Progenitor cell of endocrine pancreas (in vitro differentiated cells): ENCODE measurements around the gene SLC25A40. TPM values are rescaled to one million over a fixed set of nuclear protein-coding genes. Genes with fewer than 3 reads are reported as not detected.
"Not testable (repeated sequence)": the region's sequence is repeated elsewhere in the genome, so short reads cannot be mapped to it uniquely, and the experiment has no call there.

Experiments used
- DNase-seq: peaks from one replicate; pipeline ENCODE4 v3.0.0; 2021; ENCODE audit warnings: low spot score; ENCODE audit not compliant: unreplicated experiment
- H3K27ac Mint-ChIP-seq: 2 replicates; pipeline ENCODE4 v1.8.0; 2021; ENCODE audit warnings: mild to moderate bottlenecking, moderate library complexity, mixed read lengths
- H3K27me3 Mint-ChIP-seq: 2 replicates; pipeline ENCODE4 v1.8.0; 2021; ENCODE audit warnings: mixed read lengths
- H3K36me3 Mint-ChIP-seq: 2 replicates; pipeline ENCODE4 v1.8.0; 2022; ENCODE audit warnings: mixed read lengths; ENCODE audit not compliant: insufficient read depth
- H3K4me1 Mint-ChIP-seq: 2 replicates; pipeline ENCODE4 v1.8.0; 2021; ENCODE audit warnings: low read depth, mixed read lengths
- H3K4me3 Mint-ChIP-seq: 2 replicates; pipeline ENCODE4 v1.8.0; 2021; ENCODE audit warnings: low read depth, mild to moderate bottlenecking, moderate library complexity, mixed read lengths
- H3K9me3 Mint-ChIP-seq: 2 replicates; pipeline ENCODE4 v1.8.0; 2021; ENCODE audit warnings: low read depth, mixed read lengths
- total RNA-seq: library from RNA; stranded (reverse); gene quantifications from 2 replicates; pipeline ENCODE4 v1.2.1, GENCODE V29; 2021
- TF ChIP-seq, protein P1 (sequence below): fragments of 200-600 bp; sonication (generic); IDR thresholded peaks from one replicate; pipeline ENCODE4 v1.5.0; 2021; ENCODE audit warnings: antibody characterized with exemption, mild to moderate bottlenecking; ENCODE audit not compliant: unreplicated experiment

The SLC25A40 gene
- total RNA-seq, 1 donor from 2014 or later = 26.8 TPM

DNA sequence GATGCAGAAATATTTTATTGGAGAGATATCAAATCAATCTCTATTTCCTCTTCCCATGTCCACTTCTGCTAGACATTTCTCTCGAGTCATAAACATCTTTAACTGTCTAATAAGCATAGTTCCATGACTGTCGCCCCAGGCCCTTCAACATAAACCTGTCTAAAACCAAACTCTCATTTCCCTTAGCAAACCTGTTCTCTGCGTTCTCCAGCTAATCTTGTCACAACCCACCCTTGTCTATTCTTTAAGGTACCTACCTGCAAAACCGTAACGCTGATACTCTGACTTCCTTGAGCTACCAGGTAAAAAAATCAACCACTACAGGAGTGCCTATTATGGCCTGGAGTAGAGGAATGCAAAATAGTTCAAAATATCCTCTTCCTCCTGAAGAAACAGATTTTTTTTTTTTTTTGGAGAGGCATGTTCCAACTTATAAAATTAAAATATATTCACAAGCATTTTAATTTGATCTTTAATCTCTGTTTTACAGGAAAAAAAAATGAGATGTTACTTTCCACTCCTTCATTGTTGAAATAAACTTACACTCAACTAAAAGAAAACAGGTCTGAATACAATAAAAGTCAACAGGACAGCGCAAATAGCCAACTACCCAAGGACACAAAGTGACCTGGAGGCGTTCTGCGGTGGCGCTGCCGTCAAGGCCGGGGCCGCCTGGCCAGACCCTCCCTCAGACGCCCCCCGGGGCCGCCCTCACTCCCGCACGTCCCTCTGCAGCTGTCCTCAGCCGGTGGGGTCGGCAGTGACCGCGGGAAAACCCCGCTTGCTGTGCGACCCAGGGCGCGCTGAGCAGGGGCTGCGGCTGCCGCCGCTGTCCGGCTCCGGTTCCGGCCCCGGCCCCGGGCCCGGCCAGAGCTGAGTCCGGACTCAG, 765 bp downstream of the SLC25A40 start:
- Mint-ChIP-seq H3K4me1 (peaks cover 22% of the 10 kb centered on the region), H3K9me3 (peaks cover 19% of the 10 kb centered on the region), H3K27me3 (no peaks in the 10 kb centered on the region), H3K27ac (peak overlapping the region; percentile 97), H3K36me3 (peaks cover 26% of the 10 kb centered on the region), H3K4me3 (peak overlapping the region; percentile 98)
- DNase-seq = no peak
- TF ChIP-seq, protein P1, sequence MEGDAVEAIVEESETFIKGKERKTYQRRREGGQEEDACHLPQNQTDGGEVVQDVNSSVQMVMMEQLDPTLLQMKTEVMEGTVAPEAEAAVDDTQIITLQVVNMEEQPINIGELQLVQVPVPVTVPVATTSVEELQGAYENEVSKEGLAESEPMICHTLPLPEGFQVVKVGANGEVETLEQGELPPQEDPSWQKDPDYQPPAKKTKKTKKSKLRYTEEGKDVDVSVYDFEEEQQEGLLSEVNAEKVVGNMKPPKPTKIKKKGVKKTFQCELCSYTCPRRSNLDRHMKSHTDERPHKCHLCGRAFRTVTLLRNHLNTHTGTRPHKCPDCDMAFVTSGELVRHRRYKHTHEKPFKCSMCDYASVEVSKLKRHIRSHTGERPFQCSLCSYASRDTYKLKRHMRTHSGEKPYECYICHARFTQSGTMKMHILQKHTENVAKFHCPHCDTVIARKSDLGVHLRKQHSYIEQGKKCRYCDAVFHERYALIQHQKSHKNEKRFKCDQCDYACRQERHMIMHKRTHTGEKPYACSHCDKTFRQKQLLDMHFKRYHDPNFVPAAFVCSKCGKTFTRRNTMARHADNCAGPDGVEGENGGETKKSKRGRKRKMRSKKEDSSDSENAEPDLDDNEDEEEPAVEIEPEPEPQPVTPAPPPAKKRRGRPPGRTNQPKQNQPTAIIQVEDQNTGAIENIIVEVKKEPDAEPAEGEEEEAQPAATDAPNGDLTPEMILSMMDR = no peak

DNA sequence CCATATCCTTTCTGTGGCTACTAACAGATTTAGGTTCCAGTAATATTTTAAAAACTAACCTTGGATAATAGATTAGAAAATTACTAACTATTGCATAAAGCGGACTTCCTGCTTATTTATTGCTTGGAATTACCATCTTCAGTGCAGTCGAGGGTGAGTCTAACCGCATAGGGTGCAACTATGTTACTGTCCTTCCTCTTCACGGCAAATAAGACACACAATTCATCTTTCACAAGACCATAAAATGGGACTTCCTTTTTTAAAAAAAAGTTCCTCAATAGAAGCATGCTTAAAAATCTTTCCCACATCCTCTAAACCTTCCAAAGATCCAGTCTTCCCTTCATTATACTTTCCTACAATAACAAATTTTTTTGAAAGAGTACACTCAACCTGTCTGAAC, 2.1 kb downstream of the SLC25A40 start:
- no peak overlapping the region for H3K27ac Mint-ChIP-seq
- peak overlapping the region; percentile 98 for H3K4me3 Mint-ChIP-seq
- peaks cover 22% of the 10 kb centered on the region for H3K4me1 Mint-ChIP-seq
- H3K36me3 Mint-ChIP-seq = peaks cover 29% of the 10 kb centered on the region
- no peaks in the 10 kb centered on the region for H3K27me3 Mint-ChIP-seq
- peaks cover 19% of the 10 kb centered on the region for H3K9me3 Mint-ChIP-seq
- DNase-seq = no peak
- TF ChIP-seq, protein P1 = no peak

DNA sequence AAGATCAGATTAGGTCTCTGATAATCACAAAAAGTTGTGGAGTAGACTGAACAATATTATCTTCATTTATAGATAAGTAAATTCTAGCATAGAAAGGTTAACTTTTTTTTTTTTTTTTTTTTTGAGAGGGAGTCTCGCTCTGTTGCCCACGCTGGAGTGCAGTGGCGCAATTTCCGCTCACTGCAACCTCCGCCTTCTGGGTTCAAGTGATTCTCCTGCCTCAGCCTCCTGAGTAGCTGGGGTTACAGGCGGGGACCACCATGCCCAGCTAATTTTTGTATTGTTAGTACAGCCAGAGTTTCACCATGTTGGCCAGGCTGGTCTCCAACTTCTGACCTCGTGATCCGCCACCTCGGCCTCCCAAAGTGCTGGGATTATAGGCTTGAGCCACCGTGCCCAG, 2.8 kb downstream of the SLC25A40 start:
- not testable (repeated sequence) for H3K27me3 Mint-ChIP-seq, H3K4me3 Mint-ChIP-seq, H3K27ac Mint-ChIP-seq, DNase-seq
- peaks cover 18% of the 10 kb centered on the region for H3K4me1 Mint-ChIP-seq
- peaks cover 19% of the 10 kb centered on the region for H3K9me3 Mint-ChIP-seq
- peaks cover 30% of the 10 kb centered on the region for H3K36me3 Mint-ChIP-seq

DNA sequence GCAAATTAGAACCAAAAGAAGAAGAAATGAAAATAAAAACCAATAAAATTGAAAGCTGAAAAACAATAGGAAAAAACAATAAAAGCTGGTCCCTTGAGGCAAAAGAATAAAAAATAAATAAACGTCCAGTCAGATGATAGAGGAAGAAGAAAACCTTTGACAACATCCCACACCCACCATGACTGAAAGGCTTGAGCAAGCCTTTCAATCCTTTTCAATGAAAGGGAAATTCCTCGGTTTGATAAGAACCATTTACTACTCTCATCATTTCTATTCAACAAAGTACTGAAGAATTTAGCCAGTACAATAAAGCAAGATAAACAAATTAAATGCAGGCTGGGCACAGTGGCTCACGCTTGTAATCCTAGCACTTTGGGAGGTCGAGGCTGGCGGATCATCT, 3.8 kb downstream of the SLC25A40 start:
- peaks cover 22% of the 10 kb centered on the region for H3K9me3 Mint-ChIP-seq
- DNase-seq = no peak
- H3K27ac Mint-ChIP-seq = no peak overlapping the region
- peaks cover 13% of the 10 kb centered on the region for H3K4me1 Mint-ChIP-seq
- TF ChIP-seq, protein P1 = no peak
- H3K4me3 Mint-ChIP-seq = no peak overlapping the region
- H3K27me3 Mint-ChIP-seq = no peaks in the 10 kb centered on the region
- H3K36me3 Mint-ChIP-seq = peaks cover 35% of the 10 kb centered on the region

DNA sequence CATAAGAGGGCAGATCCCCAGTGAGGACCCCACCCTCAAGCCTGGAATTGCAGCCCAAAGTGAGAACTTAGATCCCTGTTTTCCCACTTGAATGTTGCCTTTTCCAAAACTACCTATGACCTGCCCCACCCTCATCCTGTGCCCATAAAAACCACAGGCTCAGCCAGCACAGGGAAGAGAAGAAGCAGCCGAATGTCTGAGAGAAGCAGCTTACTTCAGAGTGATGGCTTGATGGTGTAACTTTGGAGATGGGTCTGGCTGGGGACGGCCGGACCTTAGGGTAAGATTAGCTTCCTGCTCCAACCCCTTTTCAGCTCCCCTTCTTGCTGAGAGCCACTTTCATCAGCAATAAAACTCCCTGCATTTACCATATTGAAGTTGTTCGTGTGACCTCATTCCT, 5.7 kb downstream of the SLC25A40 start:
- Mint-ChIP-seq H3K36me3 (peaks cover 54% of the 10 kb centered on the region), H3K27ac (no peak overlapping the region), H3K27me3 (no peaks in the 10 kb centered on the region), H3K4me3 (no peak overlapping the region), H3K4me1 (peaks cover 13% of the 10 kb centered on the region), H3K9me3 (peaks cover 36% of the 10 kb centered on the region)
- TF ChIP-seq, protein P1 = no peak
- no peak for DNase-seq

DNA sequence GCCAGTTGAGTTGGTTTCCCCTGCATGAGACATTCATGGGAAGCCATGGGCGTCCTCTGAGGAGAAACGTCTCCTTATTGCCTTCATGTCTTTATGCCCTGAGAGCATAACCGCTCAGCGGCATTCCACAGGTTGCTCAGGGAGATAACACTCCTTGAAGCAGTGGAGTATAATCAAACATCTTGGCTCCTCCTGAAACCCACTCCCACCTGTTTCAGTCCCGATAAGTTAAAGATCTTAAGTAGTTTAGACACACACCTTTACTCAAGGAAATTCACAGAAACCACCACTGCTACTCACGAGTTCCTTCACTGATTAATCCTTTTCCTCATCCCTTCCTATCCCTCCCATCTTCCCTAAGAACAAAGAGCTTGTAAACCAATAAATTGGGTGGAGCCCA, 9.6 kb downstream of the SLC25A40 start:
- peaks cover 42% of the 10 kb centered on the region for H3K9me3 Mint-ChIP-seq
- H3K27me3 Mint-ChIP-seq, DNase-seq, H3K4me1 Mint-ChIP-seq, H3K27ac Mint-ChIP-seq, H3K4me3 Mint-ChIP-seq: not testable (repeated sequence)
- peaks cover 54% of the 10 kb centered on the region for H3K36me3 Mint-ChIP-seq
